Embryonic facial prominence (tissue), 1 donor: ENCODE data around the gene SMG5.
"Not testable (repeated sequence)": the region's sequence is repeated elsewhere in the genome, so short reads cannot be mapped to it uniquely, and the experiment has no call there.

Experiments used
- DNase-seq: peaks from one replicate; pipeline ENCODE4 v3.0.0-alpha.2; 2016; ENCODE audit errors: extremely low spot score

SMG5 gene

GRCh38 chr1:156282479-156283222 lies at the start of gene SMG5:
Gene SMG5 (minus strand): TSS chr1:156282825. CDS start chr1:156282680, 145 bp downstream.
- peak; percentile 97 for DNase-seq

GRCh38 chr1:156323179-156323578 lies 40.6 kb upstream of the SMG5 start:
- not testable (repeated sequence) for DNase-seq

DNA sequence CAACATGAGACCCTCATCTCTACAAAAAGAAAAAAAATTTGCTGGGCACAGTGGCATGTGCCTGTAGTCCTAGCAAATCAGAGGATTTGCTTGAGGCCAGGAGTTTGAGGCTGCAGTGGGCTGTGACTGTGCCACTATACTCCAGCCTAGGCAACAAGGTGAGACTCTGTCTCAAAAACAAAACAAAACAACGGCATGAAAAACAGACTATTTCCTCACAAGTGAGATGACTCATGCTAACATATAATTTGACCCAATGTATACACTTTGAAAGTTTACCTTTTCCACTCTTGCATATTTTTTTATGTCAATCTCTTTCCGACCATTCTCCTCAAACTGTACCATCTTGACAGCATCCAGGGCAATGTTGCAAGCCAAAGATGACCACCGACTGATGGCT lies 37.9 kb upstream of the SMG5 start:
- no peak for DNase-seq

- DNase-seq, result no peak
Measured at GRCh38 chr1:156319664-156320063, 37.0 kb upstream of the SMG5 start.

DNA sequence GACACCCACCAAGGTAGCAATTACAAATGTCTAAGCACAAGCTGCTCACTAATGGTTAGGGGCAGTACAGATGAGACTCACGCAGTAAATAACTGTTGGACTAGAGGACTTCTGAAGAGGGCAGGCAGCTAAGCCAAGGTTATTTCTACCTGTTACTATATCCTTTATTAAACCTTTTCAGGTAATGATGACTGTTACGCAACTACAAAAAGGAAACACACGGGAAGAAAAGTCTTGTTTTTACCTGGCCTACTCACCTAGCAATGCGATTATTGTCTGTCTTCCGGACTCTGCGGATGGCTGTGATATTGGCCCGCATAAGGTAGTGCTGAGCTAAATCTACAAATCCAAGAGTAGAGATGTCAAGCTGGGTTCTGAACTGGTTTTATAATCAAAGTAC lies 34.3 kb upstream of the SMG5 start:
- DNase-seq, result no peak

DNA sequence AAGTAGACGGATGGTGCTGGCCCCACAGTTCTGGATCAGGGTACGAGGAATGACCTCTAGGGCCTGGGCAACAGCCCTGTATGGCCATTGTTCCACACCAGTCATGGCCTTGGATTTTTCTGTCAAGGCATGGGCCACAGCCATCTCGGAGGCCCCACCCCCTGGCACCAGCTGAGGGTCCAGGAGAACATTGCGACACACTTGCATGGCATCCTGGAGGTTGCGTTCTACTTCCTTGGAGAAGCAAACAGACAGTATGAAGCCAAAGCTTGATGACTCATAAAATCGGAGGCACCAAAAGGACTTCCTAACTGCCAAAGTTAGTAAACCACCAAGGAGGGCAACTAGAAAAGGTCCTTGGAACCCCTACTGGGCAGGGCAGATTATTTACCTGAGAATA lies 28.3 kb upstream of the SMG5 start:
- DNase-seq, result no peak

- no peak for DNase-seq
Measured at GRCh38 chr1:156308078-156308477, 25.5 kb upstream of the SMG5 start.

- no peak for DNase-seq
Measured at GRCh38 chr1:156305215-156305614, 22.6 kb upstream of the SMG5 start.

- DNase-seq, result no peak
Measured at GRCh38 chr1:156303241-156303640, 20.6 kb upstream of the SMG5 start.

GRCh38 chr1:156298852-156299357 lies 16.3 kb upstream of the SMG5 start, which contains the start of gene VHLL:
Gene VHLL (minus strand): TSS chr1:156299307. CDS start chr1:156299189, 118 bp downstream.
- DNase-seq, result no peak

DNA sequence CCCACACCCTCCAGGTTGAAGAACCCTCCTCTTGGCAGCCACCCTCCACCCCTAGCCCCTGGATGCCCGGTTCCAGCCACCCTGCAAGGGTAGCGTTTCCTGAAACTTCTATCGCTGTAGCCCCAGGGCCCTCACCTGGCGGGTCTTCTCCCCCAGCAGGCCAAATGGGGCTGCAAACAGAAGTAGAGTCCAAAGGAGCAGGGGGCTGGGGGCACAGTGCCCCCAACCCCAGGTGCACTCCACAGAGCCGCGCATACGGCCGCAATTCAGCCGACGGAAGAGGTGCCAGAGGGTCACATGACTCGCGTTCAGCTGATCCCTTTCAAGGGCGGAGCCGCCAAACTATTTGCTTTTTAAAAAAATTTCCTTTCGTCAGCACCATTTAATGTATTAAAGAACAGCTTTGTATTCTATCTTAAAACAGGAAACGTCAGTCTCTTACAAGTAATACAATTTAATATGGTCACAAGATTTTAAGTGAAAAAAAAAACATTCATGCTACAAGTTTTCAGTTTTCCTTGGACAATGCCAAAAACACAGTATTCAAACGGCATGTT lies 12.8 kb upstream of the SMG5 start, which contains the start of gene GLMP:
GLMP (minus strand) TSS at position 289 of the 557 bp plus-strand sequence; CDS start at position 255, 34 bp downstream.
- peak; percentile 70 for DNase-seq

DNA sequence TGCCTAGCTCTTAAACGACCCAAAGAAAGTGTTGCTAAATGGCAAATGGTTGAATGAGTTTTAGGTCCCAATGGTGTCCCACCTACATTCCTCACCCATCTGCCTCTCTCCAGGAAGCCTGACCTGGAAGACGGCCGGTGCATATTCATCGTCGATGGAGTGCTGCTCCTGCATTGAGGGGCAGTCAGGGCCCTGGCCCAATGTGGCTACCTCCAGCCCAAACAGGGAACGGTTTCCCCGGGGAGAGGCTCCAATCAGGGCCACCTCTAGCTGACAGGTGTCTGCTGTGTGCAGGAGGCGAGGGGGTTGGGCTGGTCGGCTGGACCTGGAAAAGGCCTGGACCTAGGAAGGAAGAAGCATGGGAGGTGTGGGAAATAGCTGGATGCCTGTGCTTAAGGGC lies 11.3 kb upstream of the SMG5 start:
- DNase-seq, result no peak

DNA sequence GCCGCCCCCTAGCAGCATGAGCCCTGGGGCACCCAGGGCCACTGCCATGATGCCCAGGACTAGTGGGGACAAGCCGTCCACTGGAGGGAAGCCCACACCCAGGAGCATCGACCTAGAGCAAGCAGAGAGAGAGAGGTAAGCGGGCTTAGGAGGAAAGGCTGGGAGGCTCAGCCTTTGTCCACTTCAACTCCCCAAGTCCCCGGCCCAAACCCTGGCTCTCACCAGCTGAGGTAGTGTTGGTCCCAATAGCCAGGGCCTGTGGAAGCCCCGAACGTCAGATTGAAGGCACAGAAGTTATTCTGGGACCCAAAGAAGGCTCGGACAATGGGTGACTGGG lies 10.4 kb upstream of the SMG5 start:
- no peak for DNase-seq

DNA sequence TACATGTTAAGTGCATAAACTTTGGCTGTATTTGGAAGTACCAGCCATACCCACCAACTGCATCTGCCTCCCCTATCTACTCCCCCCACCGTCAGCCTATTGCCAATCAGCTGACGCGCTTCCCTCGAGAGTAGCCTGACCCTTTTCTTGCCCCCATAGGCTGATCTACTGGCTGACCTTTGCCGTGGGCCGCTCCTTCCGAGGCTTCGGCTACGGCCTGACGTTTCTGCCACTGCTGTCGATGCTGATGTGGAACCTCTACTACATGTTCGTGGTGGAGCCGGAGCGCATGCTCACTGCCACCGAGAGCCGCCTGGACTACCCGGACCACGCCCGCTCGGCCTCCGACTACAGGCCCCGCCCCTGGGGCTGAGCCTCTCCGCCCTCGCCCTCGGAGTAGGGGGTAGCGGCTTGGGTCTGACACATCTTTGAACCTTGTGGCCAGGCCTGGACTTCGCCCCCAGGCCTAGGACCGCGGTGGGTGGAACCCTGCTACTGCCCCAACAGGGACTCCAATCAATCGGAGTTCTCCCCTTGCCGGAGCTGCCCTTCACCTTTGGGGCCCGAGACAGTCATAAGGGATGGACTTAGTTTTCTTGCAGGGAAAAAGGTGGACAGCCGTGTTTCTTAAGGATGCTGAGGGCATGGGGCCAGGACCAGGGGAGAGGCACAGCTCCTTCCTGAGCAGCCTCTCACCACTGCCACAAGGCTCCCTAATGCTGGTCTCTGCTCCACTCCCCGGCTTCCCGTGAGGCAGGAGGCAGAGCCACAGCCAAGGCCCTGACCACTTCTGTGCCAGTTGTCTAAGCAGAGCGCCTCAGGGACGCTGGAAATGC lies 8.8 kb upstream of the SMG5 start:
- DNase-seq, result no peak

DNA sequence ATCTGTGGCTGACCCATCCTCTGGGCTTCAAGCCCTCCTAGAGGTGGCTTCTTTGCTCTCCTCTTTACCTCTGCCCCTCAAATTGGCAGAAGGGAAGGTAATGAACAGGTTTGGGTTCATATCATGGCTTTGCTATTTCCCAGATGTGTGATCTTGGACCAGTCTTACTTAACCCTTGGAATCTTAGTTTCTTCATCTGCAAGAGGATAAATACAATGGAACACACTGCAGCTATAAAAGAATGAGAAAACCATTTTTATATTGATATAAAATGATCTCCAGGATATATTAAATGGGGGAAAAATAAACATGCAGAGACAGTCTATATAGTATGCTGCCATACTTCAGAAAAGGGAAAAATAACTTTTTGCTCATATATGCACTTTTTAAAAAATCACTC lies 7.2 kb upstream of the SMG5 start:
- DNase-seq, result no peak

DNA sequence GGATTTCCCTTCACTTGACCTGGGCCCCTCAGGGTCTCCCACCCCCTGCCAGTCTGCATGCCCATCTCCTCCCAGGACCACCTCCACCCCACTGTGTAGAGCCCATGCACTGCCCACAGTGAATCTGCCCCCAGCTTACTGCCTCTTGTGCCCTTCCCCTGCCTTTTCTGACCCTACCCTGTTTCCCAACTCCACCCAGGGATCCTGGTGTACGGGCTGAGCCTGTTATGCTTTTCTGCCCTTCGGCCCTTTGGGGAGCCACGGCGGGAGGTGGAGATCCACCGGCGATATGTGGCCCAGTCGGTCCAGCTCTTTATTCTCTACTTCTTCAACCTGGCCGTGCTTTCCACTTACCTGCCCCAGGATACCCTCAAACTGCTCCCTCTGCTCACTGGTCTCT lies 3.4 kb upstream of the SMG5 start:
- DNase-seq, result no peak

GRCh38 chr1:156285437-156285836 lies 2.8 kb upstream of the SMG5 start:
- DNase-seq, result no peak

DNA sequence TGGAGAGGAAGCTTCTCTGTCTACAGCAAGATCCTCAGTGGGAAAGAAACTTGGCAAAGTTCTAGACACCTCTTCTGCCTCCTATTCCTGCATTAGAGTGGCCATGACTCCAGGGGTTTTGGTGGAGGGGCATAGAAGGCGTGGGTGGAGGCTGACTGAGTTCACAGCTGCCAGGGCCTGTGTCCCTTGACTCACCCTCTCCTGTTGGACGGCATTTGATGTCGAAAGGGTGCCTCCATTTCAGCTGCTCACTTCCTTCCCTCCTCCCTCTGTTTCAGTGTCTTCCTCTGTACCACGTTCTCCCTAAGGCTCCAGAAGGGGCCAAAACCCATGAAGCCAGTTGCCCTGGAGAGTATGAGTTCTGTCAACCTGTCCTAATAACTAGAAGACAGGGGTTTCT lies 2.1 kb upstream of the SMG5 start:
- no peak for DNase-seq

DNA sequence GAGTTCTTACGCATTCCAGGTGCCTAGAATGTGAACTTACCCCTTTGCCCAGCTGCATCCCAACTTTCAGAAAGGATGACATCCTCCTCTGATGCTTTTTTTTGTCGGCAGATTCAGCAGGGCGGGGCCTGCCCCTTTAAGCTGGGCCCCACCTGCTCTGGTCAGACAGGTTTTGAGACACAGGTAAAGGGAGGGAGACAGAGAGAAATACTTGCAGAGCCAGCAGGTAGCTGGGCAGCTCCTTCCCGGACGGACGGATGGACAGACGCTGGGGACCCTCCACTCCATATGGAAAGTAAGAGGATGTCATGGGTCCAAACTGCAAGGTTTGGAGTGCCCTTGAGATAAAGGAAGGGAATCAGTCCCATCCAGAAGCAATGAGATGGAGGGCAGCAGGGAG lies 1.5 kb upstream of the SMG5 start, which contains the start of gene TMEM79:
TMEM79 (plus strand) TSS at position 214 of the 400 bp plus-strand sequence. CDS start 902 bp downstream, outside the sequence.
- DNase-seq, result no peak

DNA sequence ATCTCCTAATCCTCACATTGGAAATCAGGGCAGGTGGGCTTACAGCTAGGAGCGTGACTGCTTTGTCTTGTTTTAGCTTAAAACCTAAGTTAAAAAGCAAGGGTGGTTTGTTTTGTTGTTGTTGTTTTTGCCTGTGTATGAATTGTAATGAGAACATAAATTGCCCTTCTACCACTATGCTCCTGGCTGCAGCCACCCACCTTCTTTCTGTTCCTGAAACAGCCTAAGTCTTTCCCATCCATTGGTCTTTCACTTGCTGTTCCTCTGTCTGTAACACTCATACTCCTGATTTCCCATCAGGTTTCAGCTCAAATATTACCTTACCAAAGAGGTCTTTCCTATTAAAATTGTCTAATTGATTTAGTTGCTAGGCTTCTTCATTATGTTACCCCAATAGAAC lies 896 bp upstream of the SMG5 start:
- DNase-seq, result no peak

- DNase-seq, result no peak
Measured at GRCh38 chr1:156281693-156282478, 739 bp downstream of the SMG5 start.

- DNase-seq, result no peak
Measured at GRCh38 chr1:156281281-156281680, 1.3 kb downstream of the SMG5 start.
